ENCODE data around the gene DNAJC15. TPM values are rescaled to one million over a fixed set of nuclear protein-coding genes. Genes with fewer than 3 reads are reported as not detected.

The DNAJC15 gene
- total RNA-seq, 2 donors from 2014 or later = 5.4 to 15.7 TPM

DNA sequence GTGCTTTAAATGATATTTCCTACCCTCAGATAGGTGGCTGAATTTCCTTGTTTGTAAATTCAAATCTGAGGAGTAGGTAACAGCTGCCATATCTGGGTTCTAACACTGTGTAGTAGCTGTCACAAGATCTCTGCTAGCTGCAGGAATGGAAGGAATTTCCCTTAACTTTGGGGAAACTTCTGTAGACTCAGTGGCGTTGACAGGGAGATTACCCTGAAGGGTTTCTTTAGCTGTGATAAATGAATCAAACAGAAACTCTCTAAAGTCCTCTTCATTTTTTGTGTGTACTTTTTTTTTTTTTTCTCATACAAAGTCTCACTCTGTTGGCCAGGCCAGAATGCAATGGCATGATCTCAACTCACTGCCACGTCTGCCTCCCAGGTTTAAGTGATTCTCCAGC lies 26.0 kb upstream of the DNAJC15 start:
- Mint-ChIP-seq H3K9me3 (no peaks in the 10 kb centered on the region), H3K27ac (peak overlapping the region; percentile 75 to 81), H3K36me3 (peaks cover 8% of the 10 kb centered on the region in 2 donors)
- DNase-seq (ENCODE audit: low spot score in 2 of 2) (no peak), ATAC-seq (peak; percentile 39 to 78)

- Mint-ChIP-seq H3K9me3 (peaks cover 0 to 8% of the 10 kb centered on the region in 2 donors), H3K36me3 (peaks cover 9 to 14% of the 10 kb centered on the region in 2 donors), H3K27ac (no peak overlapping the region)
- ATAC-seq = no peak
- DNase-seq (ENCODE audit: low spot score in 2 of 2) = no peak
Measured at GRCh38 chr13:42999491-42999890, 23.9 kb upstream of the DNAJC15 start.

DNA sequence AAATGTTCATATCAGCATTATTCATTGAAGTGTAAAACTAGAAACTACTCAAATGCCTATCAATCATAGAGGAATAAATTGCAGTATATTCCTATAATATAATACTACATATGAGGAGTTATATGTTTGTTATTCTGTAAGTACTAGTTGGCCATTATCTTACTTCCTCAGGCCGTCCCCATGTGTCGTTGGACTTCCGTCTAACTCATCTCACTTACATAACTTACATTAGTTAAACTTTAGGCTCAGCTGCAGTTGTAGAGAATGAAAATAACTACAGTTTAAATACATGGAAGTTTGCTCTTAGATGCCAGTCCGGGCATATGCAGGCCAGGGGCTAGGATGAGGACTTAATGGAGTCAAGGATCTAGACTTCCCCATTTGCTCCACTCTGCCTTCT lies 22.7 kb upstream of the DNAJC15 start:
- DNase-seq (ENCODE audit: low spot score in 2 of 2) (no peak), ATAC-seq (no peak)
- Mint-ChIP-seq H3K36me3 (peaks cover 9 to 10% of the 10 kb centered on the region in 2 donors), H3K27ac (no peak overlapping the region), H3K9me3 (peaks cover 0 to 8% of the 10 kb centered on the region in 2 donors)

DNA sequence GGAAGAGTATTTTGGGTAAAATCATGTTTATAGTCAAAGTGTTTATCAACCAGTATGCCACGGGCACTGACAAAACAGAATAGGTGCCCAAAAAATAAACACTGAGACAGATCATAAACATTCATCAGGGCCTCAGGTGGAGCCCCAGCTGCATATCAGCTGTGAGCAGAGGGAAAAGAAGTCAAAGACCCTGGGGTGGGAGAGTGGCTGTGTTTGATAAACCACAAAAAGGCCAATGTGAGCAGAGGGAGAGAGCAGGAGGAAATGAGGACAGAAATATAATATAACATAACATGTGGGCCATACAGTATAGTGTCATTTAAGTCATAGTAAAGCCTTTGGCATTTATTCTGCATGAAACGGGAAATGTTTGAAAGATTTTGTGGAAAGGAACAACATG lies 21.4 kb upstream of the DNAJC15 start:
- Mint-ChIP-seq H3K27ac (no peak overlapping the region), H3K9me3 (peaks cover 0 to 8% of the 10 kb centered on the region in 2 donors), H3K36me3 (peaks cover 9 to 10% of the 10 kb centered on the region in 2 donors)
- ATAC-seq = no peak
- no peak for DNase-seq (ENCODE audit: low spot score in 2 of 2)

DNA sequence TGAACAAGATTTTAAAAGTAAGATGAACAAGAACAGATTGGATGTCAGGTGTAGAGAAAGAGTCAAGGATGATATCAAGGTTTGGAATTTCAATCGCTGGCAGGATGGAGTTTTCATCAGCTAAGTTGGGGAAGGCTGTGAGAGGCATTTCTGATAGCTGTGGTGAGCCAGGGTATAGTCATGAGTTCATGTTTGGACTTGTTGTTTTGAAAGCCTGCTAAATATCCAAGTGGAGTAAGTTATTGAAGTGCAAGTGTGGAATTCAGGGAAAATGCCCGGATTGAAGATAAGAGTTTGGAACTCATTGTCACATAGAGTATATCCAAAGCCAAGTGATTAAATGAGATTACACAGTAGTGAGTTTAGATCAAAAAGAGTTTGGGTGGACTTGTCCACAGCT lies 20.4 kb upstream of the DNAJC15 start:
- DNase-seq (ENCODE audit: low spot score in 2 of 2) (no peak), ATAC-seq (no peak)
- Mint-ChIP-seq H3K9me3 (peaks cover 0 to 8% of the 10 kb centered on the region in 2 donors), H3K36me3 (peaks cover 9 to 10% of the 10 kb centered on the region in 2 donors), H3K27ac (no peak overlapping the region)

DNA sequence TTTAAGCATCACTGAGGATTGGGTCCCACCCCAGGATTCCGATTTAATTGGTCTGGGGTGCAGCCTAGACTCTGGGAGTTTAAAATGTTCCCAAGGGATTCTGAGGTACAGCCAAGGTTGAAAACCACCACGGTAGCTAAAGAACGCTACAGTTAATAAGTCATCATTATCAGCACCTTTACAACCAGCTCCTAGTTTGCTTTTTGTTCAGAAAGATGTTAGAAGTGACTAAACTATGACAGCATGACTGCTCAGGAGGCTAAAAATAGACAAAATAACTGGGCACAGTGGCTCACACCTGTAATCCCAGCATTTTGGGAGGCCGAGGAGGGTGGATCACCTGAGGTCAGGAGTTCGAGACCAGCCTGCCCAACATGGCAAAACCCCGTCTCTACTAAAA lies 19.7 kb upstream of the DNAJC15 start:
- no peak for ATAC-seq
- peaks cover 0 to 8% of the 10 kb centered on the region in 2 donors for H3K9me3 Mint-ChIP-seq
- H3K36me3 Mint-ChIP-seq = peaks cover 9 to 10% of the 10 kb centered on the region in 2 donors
- no peak for DNase-seq (ENCODE audit: low spot score in 2 of 2)
- no peak overlapping the region for H3K27ac Mint-ChIP-seq

- peaks cover 9 to 10% of the 10 kb centered on the region in 2 donors for H3K36me3 Mint-ChIP-seq
- no peak overlapping the region for H3K27ac Mint-ChIP-seq
- peaks cover 0 to 8% of the 10 kb centered on the region in 2 donors for H3K9me3 Mint-ChIP-seq
- DNase-seq (ENCODE audit: low spot score in 2 of 2) (no peak), ATAC-seq (no peak)
Measured at GRCh38 chr13:43005460-43006236, 17.7 kb upstream of the DNAJC15 start.

DNA sequence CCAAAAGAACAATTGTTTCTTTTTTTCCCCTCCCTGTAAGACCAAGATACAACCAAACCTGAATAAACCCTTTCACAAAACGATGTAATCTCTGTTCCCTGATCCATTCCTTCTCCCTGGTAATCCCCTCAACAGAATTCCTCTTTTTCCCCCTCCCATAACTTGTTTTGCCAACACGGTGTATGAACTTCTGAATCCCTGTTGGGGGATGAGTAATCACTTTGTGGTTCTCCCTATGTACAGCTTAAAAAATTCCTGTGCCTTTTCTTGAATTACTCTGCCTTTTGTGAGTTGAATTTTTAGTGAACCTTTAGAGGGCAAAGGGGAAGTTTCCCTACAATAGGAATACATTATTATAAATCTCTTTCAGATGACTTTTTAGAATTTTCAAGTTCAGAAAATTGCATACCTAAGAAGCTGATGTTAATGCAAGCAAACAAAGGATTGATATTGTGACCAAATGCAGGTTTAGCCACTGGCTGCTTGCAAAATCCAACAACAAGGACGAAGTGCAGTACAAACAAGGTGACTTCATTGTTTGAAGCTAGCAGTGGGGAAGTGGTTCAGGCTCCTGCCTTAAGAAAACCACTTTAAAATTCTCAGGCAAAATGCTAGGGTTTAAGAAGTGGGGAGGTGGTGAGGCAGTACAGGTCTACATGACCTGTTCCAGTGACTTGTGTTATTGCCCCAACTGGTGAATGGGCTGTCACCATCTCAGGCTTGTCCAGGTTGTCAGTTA lies 16.3 kb upstream of the DNAJC15 start:
- ATAC-seq = no peak
- DNase-seq (ENCODE audit: low spot score in 2 of 2) = no peak

GRCh38 chr13:43008596-43008995 lies 14.8 kb upstream of the DNAJC15 start:
- H3K27ac Mint-ChIP-seq = no peak overlapping the region
- DNase-seq (ENCODE audit: low spot score in 2 of 2) (no peak), ATAC-seq (no peak)
- no peaks in the 10 kb centered on the region for H3K9me3 Mint-ChIP-seq
- H3K36me3 Mint-ChIP-seq = no peaks in the 10 kb centered on the region

More for the DNA sequence above, 16.3 kb upstream of the DNAJC15 start:
- H3K36me3 Mint-ChIP-seq = peaks cover 9 to 10% of the 10 kb centered on the region in 2 donors
- no peak overlapping the region for H3K27ac Mint-ChIP-seq
- peaks cover 0 to 8% of the 10 kb centered on the region in 2 donors for H3K9me3 Mint-ChIP-seq

- no peaks in the 10 kb centered on the region for H3K36me3 Mint-ChIP-seq
- ATAC-seq (no peak), DNase-seq (ENCODE audit: low spot score in 2 of 2) (no peak)
- H3K9me3 Mint-ChIP-seq = no peaks in the 10 kb centered on the region
- no peak overlapping the region for H3K27ac Mint-ChIP-seq
Measured at GRCh38 chr13:43009506-43009905, 13.9 kb upstream of the DNAJC15 start.

GRCh38 chr13:43014162-43014561 lies 9.2 kb upstream of the DNAJC15 start:
- no peak for DNase-seq (ENCODE audit: low spot score in 2 of 2)
- no peak overlapping the region for H3K27ac Mint-ChIP-seq
- H3K36me3 Mint-ChIP-seq = no peaks in the 10 kb centered on the region
- no peaks in the 10 kb centered on the region for H3K9me3 Mint-ChIP-seq
- no peak for ATAC-seq

GRCh38 chr13:43016226-43016625 lies 7.2 kb upstream of the DNAJC15 start:
- Mint-ChIP-seq H3K27ac (peak overlapping the region in 1 of 2 donors; percentile 81), H3K36me3 (no peaks in the 10 kb centered on the region), H3K9me3 (no peaks in the 10 kb centered on the region)
- DNase-seq (ENCODE audit: low spot score in 2 of 2) = no peak
- no peak for ATAC-seq

DNA sequence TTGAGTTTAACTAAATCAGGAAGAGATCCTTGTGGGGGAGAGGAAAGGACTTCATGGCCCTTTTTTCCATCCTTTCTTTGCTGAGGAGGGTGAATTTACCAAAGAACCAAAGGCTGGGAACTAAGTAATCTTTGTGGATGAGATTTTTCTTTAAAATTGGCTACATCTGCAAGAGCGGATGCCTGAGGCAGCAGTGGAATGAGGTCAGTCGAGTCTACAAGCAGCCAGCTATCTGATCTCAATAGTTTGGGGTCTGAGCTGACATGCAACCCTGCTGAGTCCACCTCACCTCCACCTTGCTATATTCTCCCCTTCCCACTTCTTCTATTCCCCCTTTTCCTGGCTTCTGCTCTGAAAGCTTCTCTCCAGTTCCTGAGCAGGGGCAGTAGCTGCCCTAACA lies 3.6 kb upstream of the DNAJC15 start:
- H3K36me3 Mint-ChIP-seq = peaks cover 8 to 11% of the 10 kb centered on the region in 2 donors
- no peak for DNase-seq (ENCODE audit: low spot score in 2 of 2)
- no peaks in the 10 kb centered on the region for H3K9me3 Mint-ChIP-seq
- ATAC-seq = no peak
- H3K27ac Mint-ChIP-seq = no peak overlapping the region

DNA sequence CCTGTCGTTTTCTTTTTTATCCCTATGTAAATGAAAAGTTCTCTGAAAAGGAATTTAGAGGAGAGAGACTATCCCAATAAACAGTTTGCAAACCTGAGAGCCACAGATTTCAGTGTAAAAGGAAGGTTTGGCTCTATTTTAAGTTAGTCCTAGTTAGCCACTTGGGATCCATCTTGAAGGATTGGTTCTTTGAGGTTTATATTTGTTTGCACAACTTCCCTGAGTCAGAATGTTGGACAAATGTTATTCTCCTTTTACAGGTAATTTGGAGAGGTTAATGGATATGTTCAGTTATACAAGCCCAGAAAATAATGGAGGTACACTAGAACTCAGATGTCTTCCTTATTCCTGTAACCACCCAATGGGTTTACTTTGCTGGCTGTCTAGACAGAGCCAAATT lies 2.6 kb upstream of the DNAJC15 start:
- no peaks in the 10 kb centered on the region for H3K9me3 Mint-ChIP-seq
- no peak for ATAC-seq
- DNase-seq (ENCODE audit: low spot score in 2 of 2) = no peak
- peaks cover 8 to 11% of the 10 kb centered on the region in 2 donors for H3K36me3 Mint-ChIP-seq
- H3K27ac Mint-ChIP-seq = no peak overlapping the region

DNA sequence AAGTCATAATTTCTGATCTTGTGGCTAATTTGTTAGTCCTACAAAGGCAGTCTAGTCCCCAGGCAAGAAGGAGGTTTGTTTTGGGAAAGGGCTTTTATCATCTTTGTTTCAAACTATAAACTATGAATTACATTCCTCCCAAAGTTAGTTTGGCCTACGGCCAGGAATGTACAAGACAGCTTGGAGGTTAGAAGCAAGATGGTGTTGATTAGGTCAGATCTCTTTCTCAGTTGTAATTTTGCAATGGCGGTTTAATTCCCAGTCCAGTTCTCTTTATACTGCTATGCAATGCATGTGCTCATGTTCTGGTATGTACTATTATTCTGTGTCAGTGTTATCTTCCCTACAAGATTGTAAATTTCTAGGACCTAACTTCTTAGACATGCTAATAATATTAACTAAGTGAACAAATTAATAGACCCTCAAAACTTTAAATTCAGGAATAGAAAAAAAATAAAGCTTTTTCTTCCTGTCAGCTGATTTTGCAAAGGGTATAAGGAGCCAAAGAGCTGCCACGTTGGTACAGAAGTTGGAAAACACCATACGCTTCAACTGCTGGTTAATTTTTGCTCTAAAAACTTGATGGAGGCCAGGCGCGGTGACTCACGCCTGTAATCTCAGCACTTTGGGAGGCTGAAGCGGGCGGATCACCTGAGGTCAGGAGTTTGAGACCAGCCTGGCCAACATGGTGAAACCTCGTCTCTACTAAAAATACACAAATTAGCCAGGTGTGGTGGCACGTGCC lies 1.3 kb upstream of the DNAJC15 start:
- H3K27ac Mint-ChIP-seq = no peak overlapping the region
- DNase-seq (ENCODE audit: low spot score in 2 of 2) (no peak), ATAC-seq (no peak)
- H3K36me3 Mint-ChIP-seq = peaks cover 8 to 11% of the 10 kb centered on the region in 2 donors
- no peaks in the 10 kb centered on the region for H3K9me3 Mint-ChIP-seq

GRCh38 chr13:43022934-43023288 lies 475 bp upstream of the DNAJC15 start:
- ATAC-seq (no peak), DNase-seq (ENCODE audit: low spot score in 2 of 2) (no peak)
- Mint-ChIP-seq H3K36me3 (peaks cover 10 to 11% of the 10 kb centered on the region in 2 donors), H3K9me3 (no peaks in the 10 kb centered on the region), H3K27ac (peak overlapping the region; percentile 99)

DNA sequence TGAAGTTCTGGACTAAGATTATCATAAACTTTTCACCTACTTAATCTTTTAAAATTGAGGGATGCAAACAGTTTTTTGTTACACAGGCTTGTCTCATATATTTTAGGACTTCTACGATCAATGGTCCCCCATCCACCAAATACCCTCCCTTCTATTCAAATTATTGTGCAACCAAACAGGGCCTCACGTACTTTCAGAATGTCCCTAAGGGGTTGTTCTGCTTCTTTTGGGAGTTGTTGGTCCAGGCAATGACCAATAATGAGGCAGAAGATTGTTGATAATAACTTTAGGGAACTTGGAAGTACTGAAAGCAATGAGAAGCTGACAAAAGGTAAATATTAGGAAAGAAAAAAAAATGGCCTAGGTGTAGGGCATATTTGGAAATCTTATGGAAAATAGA lies 2.9 kb downstream of the DNAJC15 start:
- Mint-ChIP-seq H3K27ac (no peak overlapping the region), H3K9me3 (no peaks in the 10 kb centered on the region), H3K36me3 (peaks cover 16 to 25% of the 10 kb centered on the region in 2 donors)
- DNase-seq (ENCODE audit: low spot score in 2 of 2) (no peak), ATAC-seq (no peak)
